HepG2 (cell line): ENCODE data around the gene A3GALT2.

Experiments
- MED1 ChIP-seq: sonication (generic); formaldehyde crosslinking; IDR thresholded peaks from 2 replicates; pipeline ENCODE4 v1.4.0; 2020; ENCODE audit warnings: missing genetic modification reagents
- ZSCAN25 ChIP-seq: sonication (generic); formaldehyde crosslinking; IDR thresholded peaks from 2 replicates; pipeline ENCODE4 v1.8.0; 2022; ENCODE audit warnings: mild to moderate bottlenecking, missing genetic modification reagents
- TF ChIP-seq, protein P1 (sequence below): sonication (generic); formaldehyde crosslinking; IDR thresholded peaks from 2 replicates; pipeline ENCODE4 v1.8.1; 2023; ENCODE audit warnings: mild to moderate bottlenecking, moderate library complexity, missing genetic modification reagents

DNA sequence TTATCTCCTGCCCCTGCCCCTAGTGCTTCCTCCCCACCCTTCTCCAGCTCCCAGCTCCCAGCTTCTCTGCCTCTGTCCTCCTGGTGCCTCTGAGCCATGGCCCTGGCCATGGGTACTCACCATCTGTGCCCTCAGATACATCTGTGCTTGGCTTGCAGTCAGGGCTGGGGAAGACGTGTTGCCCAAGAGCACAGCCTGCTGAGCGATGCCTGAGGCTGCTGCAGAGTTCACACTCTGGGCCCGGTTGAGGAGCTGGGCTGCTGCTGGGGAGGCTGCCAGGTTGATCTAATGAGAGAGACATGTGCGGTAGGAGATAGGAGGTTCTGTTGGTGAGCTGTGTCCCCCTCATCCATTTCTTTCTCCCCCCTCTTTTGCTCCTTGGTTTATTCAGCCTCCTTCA, 49.4 kb upstream of the A3GALT2 start:
- TF ChIP-seq MED1 (CRISPR knock-in tag): no peak
- TF ChIP-seq, protein P1, sequence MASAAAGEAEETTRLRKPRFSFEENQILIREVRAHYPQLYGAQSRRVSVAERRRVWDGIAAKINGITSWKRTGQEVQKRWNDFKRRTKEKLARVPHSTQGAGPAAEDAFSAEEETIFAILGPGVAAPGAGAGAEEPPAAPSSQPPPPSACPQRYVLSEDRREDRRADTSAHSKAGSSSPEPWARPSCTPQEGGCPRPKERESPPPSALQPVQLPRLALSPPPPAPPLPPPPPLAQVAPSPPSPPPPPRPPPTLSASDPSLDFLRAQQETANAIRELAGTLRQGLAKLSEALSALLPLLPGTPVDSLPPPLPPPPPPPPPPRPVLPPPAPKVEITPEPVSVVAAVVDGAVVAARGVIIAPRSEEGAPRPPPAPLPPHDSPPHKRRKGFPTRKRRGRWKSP: no peak
- no peak for TF ChIP-seq ZSCAN25 (CRISPR knock-in tag)
